ENCODE results near the gene CYP26B1.

CYP26B1 gene

DNA sequence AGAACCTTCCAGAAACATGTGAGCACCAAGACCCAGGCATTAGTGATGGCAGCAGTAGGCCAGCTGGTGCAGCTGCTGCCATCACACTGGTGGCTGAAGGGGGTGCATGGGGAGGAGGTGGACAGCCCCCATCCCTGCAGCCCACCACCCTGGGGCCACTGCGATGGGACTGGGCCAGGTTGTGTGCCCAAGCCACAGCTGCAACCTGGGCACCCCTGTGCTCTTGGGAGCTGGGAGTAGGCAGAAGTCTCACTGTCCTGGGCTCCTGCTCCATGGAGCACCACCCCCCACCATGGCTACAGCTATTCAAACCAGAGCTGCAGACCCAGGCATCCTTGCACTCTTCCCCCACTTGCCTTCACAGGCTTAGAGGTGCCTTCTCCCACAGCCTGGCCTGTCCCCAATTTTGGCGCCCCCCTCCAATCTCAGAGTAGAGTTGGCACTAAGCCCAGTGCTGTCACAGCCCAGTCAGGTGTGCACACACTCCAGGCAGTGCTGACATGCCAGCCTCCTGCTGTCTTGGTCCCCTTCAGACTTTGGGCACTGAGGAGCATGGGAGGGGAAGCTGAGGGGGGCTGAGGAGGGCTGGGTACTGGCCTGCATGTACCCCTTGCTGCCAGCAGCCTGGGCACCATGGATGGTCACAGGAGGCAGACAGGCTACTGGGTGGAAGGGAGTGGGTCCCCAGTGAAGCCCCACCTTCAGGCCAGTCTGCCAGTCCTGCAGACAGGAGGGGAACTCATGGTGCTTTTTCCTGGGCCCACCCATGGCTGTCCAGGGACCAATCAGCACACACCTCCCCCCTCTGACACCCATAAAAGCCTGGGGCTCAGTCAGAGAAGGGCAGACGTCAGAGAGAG is 67.1 kb downstream of the CYP26B1 start:
- DNase-seq: no peak
